ENCODE data around the gene FKRP.

The FKRP gene

DNA sequence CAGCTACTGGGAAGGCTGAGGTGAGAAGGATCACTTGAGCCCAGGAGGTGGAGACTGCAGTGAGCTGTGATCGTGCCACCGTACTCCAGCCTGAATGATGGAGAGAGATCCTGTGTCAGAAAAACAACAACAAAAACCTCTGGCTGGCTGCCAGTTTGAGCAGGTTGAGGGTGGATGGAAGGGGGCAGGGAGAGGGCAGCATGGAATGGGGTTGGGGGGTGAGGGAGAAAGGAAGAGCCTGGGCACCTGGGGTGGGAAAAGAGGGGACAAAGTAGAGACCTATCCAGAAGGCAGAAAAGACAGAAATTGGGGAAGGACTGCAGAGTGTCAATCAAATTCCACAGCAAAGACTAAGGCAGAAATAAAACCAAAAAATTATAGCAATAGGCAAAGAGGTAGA lies 37.8 kb downstream of the FKRP start:
- no peak overlapping the region for H3K27ac ChIP-seq
- no peak overlapping the region for H2AFZ ChIP-seq
- H3K9me3 ChIP-seq (ENCODE audit: control insufficient read depth, low read length): no peaks in the 10 kb centered on the region
- H3K4me3 ChIP-seq (ENCODE audit: low read depth, low read length): no peak overlapping the region
- H3K4me2 ChIP-seq (ENCODE audit: low read length): no peak overlapping the region
- H3K36me3 ChIP-seq (ENCODE audit: control insufficient read depth, insufficient read depth, low read length): no peaks in the 10 kb centered on the region
- H3K4me1 ChIP-seq: peaks cover 5% of the 10 kb centered on the region
- no peak overlapping the region for H3K9ac ChIP-seq
- TF ChIP-seq, protein P1, sequence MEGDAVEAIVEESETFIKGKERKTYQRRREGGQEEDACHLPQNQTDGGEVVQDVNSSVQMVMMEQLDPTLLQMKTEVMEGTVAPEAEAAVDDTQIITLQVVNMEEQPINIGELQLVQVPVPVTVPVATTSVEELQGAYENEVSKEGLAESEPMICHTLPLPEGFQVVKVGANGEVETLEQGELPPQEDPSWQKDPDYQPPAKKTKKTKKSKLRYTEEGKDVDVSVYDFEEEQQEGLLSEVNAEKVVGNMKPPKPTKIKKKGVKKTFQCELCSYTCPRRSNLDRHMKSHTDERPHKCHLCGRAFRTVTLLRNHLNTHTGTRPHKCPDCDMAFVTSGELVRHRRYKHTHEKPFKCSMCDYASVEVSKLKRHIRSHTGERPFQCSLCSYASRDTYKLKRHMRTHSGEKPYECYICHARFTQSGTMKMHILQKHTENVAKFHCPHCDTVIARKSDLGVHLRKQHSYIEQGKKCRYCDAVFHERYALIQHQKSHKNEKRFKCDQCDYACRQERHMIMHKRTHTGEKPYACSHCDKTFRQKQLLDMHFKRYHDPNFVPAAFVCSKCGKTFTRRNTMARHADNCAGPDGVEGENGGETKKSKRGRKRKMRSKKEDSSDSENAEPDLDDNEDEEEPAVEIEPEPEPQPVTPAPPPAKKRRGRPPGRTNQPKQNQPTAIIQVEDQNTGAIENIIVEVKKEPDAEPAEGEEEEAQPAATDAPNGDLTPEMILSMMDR (IDR thresholded peaks at IDR 0.05): no peak
- no peaks in the 10 kb centered on the region for H3K79me2 ChIP-seq
- no peaks in the 10 kb centered on the region for H3K27me3 ChIP-seq (ENCODE audit: control insufficient read depth, insufficient read depth, low read length)

DNA sequence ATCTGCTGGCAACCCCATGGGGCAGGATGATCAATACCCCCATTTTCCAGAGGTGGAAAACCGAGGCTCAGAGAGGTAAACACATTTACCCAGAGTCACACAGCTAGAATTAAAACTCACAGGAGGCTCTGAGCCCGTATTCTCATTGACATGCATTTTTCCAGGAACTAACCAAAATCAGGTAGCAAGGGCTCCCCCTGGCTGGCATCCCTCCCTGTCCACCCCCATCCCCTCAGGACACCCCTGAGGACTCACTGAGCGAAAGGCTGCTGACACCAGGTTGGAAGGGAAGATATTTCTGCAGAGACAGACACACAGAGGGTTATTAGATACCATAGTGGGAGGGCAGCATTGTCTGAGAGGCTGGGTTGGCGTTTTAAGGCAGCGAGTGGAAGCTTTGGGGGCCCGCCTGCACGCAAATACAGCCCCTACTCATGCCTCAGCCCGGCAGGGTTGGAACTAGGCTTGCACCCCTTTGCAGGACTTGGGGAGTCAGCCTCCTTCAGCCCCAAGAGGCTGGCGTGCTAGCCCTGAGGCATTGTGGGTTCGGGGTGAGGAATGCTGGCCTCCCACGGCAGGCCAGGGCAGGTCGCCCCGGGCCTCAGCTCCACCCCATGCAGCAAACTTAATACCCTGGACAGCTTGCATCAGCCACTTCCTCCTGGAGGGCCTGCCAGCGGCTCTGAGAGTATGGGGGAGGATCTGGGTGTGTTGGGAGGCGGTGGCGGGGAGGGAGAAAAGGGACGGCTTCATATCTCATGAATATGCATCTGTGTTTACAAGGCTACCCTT lies 38.6 kb downstream of the FKRP start:
- Histone ChIP-seq H2AFZ (no peak overlapping the region), H3K27ac (no peak overlapping the region), H3K36me3 (ENCODE audit: control insufficient read depth, insufficient read depth, low read length) (no peaks in the 10 kb centered on the region), H3K4me3 (ENCODE audit: low read depth, low read length) (no peak overlapping the region), H3K27me3 (ENCODE audit: control insufficient read depth, insufficient read depth, low read length) (no peaks in the 10 kb centered on the region), H3K4me1 (peaks cover 5% of the 10 kb centered on the region), H3K9me3 (ENCODE audit: control insufficient read depth, low read length) (no peaks in the 10 kb centered on the region), H3K4me2 (ENCODE audit: low read length) (no peak overlapping the region), H3K79me2 (no peaks in the 10 kb centered on the region), H3K9ac (no peak overlapping the region)
- TF ChIP-seq, protein P1 (IDR thresholded peaks at IDR 0.05): no peak

DNA sequence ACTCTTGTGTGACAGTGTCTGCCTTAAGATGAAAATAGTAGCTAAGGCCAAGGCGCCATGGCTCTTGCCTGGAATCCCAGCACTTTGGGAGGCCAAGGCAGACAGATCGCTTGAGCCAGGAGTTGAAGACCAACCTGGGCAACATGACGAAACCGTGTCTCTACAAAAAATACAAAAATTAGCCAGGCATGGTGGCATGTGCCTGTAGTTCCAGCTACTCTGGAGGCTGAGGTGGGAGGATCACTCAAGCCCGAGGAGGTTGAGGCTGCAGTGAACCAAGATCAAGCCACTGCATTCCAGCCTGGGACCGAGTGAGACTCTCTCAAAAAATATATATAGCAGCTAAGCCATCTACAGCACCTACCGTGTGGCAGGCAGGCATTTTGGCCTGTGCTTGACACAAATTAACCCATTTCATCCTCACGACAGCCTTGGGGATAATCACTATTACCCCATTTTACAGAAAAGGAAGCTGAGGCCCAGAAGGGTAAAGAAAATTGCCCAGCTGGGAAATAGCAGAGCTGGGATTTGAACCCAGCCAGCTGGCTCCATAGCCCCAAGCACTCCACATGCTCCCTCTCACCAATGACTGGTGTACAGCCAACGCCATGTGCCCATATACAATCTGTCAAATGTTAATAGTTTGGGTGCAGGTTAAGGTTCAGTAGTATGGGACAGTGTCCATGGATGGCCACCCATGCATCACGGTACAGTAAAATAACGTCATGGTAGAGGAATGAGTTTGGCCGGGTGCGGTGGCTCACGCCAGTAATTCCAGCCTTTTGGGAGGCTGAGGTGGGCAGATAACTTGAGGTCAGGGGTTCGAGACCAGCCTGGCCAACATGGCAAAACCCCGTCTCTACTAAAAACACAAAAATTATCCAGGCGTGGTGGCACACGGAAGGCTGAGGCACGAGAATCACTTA lies 39.5 kb downstream of the FKRP start:
- Histone ChIP-seq H3K4me3 (ENCODE audit: low read depth, low read length) (no peak overlapping the region), H3K4me1 (peaks cover 5% of the 10 kb centered on the region), H3K36me3 (ENCODE audit: control insufficient read depth, insufficient read depth, low read length) (no peaks in the 10 kb centered on the region), H3K4me2 (ENCODE audit: low read length) (no peak overlapping the region), H3K9me3 (ENCODE audit: control insufficient read depth, low read length) (no peaks in the 10 kb centered on the region), H2AFZ (no peak overlapping the region), H3K9ac (no peak overlapping the region), H3K27ac (no peak overlapping the region), H3K27me3 (ENCODE audit: control insufficient read depth, insufficient read depth, low read length) (no peaks in the 10 kb centered on the region), H3K79me2 (no peaks in the 10 kb centered on the region)
- TF ChIP-seq, protein P1 (IDR thresholded peaks at IDR 0.05): no peak

DNA sequence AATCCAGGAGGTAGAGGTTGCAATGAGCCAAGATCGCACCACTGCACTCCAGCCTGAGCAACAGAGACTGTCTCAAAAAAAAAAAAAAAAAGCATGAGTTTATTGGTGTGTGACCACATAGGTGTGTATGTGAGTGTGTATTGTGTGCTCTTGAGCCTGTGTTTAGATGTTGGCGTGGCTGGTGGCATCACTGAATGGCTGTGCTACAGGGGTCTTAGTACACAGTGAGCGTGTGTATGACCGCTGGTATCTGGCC lies 40.1 kb downstream of the FKRP start:
- Histone ChIP-seq H3K36me3 (ENCODE audit: control insufficient read depth, insufficient read depth, low read length) (no peaks in the 10 kb centered on the region), H3K79me2 (no peaks in the 10 kb centered on the region), H2AFZ (no peak overlapping the region), H3K4me1 (peaks cover 5% of the 10 kb centered on the region), H3K9me3 (ENCODE audit: control insufficient read depth, low read length) (no peaks in the 10 kb centered on the region), H3K27me3 (ENCODE audit: control insufficient read depth, insufficient read depth, low read length) (no peaks in the 10 kb centered on the region), H3K9ac (no peak overlapping the region), H3K4me2 (ENCODE audit: low read length) (no peak overlapping the region), H3K4me3 (ENCODE audit: low read depth, low read length) (no peak overlapping the region), H3K27ac (no peak overlapping the region)
- TF ChIP-seq, protein P1 (IDR thresholded peaks at IDR 0.05): no peak
